ENCODE measurements around the gene SETD1B.
"Not testable (repeated sequence)": the region's sequence is repeated elsewhere in the genome, so short reads cannot be mapped to it uniquely, and the experiment has no call there.

The SETD1B gene

GRCh38 chr12:121803861-121804416 is at the start of gene SETD1B:
Gene SETD1B, plus strand, starts transcription at chr12:121804009. Its CDS starts 729 bp downstream, at chr12:121804738.
- DNase-seq (ENCODE audit: low read depth): no peak

GRCh38 chr12:121754836-121755235 is 49.0 kb upstream of the SETD1B start:
- no peak for DNase-seq (ENCODE audit: low read depth)

DNA sequence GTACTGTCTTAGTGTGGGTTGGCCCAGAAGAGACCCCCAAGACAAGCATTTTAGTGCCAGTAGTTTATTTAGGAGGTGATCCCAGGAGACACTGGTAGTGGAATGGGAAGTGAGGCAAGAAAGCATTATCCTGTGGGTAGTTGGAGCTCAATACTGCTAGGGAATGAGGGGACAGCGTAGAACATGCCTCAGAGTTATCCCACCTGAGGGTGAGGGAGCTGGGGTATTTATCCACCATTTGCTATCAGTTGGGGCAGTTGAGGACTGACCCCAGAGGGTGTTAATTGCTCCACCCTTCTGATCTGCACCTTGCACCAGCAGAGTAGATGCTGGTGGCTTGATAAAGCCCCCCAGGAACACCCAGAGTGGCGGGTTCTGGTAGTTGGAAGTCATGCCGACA is 48.2 kb upstream of the SETD1B start:
- DNase-seq (ENCODE audit: low read depth): no peak

DNA sequence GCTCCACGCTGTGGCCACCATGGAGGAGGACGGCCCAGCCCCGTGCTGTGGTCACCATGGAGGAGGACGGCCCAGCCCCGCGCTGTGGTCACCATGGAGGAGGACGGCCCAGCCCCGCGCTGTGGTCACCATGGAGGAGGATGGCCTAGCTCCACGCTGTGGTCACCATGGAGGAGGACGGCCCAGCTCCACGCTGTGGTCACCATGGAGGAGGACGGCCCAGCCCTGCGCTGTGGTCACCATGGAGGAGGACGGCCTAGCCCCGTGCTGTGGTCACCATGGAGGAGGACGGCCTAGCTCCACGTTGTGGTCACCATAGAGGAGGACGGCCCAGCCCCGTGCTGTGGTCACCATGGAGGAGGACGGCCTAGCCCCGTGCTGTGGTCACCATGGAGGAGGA is 45.3 kb upstream of the SETD1B start:
- not testable (repeated sequence) for DNase-seq (ENCODE audit: low read depth)

DNA sequence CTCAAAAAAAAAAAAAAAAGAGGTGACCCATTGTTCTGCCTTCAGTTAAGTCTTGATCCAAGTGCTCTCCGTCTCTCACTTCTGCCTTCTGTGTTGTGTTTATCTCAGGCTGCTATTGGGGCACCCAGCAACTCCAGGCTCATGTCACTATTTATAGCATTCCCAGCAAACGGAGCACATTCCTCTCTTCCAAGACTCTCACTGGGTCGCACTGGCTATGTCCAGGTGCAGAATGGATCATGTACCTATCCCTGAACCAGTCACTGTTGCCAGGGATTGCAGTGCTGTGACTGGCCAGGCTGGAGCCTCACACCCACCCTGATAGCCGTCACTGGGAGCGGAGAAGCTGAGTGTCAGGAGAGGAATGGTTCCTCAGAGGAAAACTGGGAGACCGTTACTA is 41.5 kb upstream of the SETD1B start:
- DNase-seq (ENCODE audit: low read depth): no peak

DNA sequence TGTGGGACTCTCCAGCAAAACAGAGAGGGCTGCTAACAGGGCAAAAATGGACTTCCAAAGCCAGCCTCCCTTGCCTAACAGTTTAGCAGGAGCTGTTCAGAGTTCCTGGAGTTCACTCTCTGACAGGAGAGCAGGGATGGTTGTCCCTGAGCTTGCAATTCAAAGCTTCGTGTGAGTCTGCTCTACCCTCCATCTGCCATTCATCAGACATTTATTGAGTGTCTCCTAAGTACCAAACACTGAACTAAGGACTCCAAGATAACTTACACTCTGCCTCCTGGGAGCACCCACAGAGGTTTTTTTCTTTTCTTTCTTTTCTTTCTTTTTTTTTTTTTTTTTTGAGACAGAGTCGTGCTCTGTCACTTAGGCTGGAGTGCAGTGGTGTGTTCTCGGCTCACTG is 39.0 kb upstream of the SETD1B start:
- no peak for DNase-seq (ENCODE audit: low read depth)

GRCh38 chr12:121765573-121765972 is 38.2 kb upstream of the SETD1B start:
- DNase-seq (ENCODE audit: low read depth): peak; percentile 90

DNA sequence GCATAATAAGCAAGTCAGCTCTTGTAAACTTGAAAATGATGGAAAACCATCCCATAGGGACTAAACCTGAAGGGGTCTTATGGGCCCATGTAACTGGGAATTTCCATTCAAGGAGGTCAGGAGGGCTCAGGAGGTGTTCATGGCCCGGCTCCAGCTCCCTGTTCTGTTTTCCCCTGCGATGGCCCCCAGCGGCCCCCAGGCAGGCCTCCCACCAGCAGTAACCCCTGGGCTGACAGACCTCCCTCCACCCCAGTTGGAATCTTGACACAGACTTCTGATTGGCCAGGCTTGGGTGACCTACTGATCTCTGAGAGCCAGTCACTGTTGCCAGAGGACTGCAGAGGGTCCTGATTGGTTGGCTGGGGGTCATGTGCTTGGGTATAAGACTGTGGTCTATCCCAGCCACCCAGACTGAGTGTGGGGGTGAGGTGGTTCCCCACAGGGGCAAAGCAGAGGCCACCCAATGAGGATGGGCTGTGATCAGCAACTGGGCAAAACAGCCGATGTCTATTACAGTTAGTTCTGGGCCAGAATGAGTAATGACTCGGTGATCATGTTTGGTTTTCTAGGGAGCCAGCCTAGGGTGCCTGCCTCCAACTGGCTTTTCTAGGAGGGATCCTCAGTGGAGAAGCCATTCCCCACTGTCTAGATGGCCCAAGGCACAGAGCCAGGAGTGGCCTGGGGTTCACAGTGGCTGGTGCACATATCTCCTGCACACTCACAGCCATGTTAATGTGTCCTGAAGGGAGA is 37.3 kb upstream of the SETD1B start:
- no peak for DNase-seq (ENCODE audit: low read depth)

- peak; percentile 52 for DNase-seq (ENCODE audit: low read depth)
Observed at GRCh38 chr12:121767525-121768016, 36.2 kb upstream of the SETD1B start.

- DNase-seq (ENCODE audit: low read depth): no peak
Observed at GRCh38 chr12:121769297-121769830, 34.4 kb upstream of the SETD1B start.

DNA sequence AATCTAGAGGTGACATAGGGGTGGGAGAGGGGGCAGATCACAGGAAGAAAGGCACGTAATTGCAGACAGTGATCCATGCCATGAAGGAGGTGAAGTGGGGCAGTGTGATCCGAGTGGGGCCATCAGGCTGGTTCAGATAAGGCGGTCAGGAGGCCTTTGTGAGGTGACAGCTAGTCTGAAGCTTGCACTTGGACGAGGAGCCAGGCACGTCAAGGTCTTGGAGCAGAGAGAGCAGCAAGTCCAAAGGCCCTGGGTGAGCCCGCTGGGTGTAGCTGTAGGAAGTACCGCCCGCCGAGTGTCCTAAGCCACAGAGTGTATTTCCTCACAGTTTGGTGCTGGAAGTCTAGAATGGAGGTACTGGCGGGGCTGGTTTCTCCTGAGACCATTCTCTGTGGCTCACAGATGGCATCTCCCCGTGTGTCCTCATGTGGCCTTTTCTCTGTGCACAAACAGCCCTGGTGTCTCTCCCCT is 33.9 kb upstream of the SETD1B start:
- no peak for DNase-seq (ENCODE audit: low read depth)

- no peak for DNase-seq (ENCODE audit: low read depth)
Observed at GRCh38 chr12:121770388-121770787, 33.4 kb upstream of the SETD1B start.

DNA sequence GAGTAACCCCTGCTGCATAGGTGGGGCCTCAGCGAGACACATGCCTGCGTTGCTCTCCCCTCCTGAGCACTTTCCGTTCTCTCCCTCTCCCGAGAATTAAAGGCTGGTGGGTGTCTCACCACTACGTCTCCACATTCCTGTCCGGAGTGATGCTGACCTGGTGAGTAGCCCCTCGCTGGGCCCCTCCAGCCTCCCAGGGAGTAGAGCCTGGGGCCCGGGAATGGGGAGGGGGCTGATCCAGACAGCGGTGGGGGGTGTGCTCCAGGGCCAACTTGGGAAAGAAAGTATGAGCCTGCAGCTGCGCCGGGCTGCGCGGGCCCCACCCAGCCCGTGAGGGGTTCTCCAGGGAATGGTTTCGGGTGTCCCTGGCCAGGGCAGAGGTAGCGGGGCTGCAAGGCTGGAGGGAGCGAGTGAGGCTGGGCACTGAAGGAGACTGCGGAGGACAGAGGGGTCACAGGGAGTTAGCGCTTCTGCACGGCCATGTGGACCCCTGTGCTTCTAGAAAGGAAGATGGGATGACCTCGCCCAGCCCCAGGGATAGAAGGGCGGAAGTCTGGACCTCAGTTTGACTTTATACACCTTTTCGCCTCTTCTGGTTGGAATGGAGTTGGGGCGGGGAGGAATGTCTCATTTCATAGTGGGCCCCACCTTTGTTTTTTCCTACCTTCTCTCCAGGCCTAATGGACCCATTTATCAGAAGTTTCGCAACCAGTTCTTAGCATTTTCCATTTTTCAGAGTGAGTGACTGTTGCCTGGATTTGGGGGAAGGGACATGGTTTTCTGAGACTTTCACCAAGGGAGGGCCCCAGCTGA is 32.8 kb upstream of the SETD1B start:
- no peak for DNase-seq (ENCODE audit: low read depth)

- DNase-seq (ENCODE audit: low read depth): no peak
Observed at GRCh38 chr12:121773011-121773777, 30.6 kb upstream of the SETD1B start.

DNA sequence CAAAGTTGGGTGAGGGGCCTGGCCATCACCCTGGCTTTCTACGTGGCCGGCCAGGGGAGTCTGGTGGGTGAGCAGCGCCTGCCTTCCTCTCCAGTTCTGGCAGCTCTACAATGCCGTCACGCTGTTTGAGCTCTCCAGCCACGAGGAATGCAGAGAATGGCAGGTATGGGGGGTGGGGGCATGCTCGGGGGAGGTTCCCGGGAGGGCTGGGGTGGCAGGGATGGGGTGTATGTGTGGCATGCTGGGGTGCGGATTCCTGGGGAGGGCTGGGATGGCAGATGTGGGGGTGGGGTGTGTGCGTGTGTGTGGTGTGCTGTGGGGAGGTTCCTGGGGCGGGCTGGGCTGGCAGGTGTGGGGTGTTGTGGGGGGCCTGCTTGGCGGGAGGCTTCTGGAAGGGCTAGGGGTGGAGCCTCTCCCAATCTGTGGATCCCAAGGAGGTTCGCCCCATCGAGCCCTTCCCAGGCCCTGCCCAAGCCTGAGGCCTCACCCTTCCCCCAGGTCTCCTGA is 28.8 kb upstream of the SETD1B start:
- DNase-seq (ENCODE audit: low read depth): no peak

DNA sequence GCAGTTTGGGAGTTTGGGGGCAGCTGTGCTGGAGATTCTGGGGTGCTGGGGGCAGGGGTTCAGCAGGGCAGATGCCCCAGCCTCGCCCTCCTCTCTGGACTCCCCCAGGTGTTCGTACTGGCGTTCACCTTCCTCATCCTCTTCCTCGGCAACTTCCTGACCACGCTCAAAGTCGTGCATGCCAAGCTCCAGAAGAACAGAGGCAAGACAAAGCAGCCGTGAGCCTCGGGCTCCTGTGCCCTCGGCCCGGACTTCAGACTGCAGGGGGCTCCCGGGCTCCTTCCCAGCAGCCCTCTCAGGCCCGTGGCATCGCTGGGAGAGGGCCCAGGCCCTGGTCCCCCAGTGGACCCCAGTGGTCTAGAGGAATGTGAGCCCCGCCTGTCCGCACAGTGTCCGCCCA is 28.3 kb upstream of the SETD1B start:
- DNase-seq (ENCODE audit: low read depth): no peak

DNA sequence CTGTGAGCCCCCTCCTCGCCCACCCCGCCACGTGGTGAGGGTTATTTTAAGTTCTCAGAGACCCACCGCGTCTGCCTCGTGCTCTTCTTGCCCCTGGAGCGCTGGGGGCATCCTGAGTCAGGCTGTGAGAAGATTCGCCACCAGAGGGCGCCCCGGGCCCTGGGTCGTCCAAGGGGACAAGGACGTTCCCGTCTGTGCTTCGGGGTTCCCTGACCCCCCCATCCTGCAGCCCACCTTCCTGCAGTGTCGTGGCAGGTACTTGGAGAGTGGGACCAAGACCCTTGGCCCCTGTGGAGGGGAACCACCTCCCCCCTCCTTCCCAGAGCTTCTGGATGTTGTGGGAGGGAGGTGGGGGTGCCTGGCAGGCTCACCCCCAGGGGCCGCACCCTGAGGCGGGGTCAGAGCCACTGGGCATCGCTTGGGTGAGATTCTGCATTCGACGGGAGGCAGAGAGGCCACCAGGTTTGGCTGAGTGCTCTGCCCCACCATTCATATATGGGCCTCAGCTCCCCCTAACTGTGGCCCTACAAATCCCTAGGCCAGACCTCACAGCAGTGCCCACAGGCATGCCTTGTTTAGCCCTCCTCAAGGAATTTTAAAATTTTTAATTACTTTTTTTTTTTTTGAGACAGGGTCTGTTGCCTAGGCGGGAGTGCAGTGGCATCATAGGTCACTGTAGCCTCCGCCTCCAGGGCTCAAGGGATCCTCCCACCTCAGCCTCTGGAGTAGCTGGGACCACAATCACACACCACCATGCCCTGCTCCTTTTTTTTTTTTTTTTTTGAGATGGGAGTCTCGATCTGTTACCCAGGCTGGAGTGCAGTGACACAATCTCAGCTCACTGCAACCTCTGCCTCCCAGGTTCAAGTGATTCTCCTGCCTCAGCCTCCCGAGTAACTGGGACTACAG is 27.4 kb upstream of the SETD1B start:
- DNase-seq (ENCODE audit: low read depth): no peak

DNA sequence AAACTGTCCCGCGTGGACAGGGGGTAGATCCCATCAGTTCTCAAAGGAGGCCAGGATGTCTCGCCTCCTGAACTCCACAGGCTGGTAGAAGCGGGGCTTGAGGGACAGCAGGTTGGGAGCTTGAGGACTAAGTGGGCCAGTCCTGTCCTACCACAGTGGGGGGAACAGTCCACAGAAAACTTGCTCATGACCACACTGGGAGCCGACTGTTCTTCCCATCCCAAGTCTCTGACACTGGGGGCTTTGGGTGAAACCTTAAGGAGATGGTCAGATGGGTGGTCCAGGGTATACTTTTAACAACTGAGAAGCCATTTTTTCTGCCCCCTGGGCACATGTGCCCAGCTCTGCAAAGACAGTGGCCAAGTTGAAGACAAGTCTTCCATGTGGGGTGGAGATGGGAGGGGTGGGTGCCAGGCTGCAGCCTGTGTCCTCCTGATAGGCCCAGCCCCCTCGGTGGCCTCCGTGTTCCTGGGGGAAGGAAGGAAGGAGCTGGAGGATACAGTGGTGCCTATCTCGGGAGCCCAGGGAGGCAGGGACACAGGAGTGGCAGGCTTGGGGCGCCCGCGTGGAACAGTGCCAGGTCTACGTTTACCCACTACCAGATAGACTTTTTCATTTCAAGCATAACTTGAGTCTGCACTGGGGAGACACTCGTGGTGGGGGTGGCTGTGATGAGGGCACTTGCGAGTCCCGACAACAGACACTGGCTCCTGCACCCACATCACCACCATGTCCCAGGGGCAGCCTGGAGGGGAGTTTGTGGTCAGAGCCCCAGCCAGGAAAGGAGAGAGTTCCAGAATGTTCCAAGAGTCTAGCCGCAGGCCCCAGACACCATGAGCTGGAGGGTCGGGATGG is 25.0 kb upstream of the SETD1B start:
- no peak for DNase-seq (ENCODE audit: low read depth)

- no peak for DNase-seq (ENCODE audit: low read depth)
Observed at GRCh38 chr12:121779422-121779895, 24.4 kb upstream of the SETD1B start.

Data from fibroblast of the conjunctiva (primary cell).